Astrocyte (in vitro differentiated cells and primary cell): ENCODE data around the gene FYN. TPM values are rescaled to one million over a fixed set of nuclear protein-coding genes. Genes with fewer than 3 reads are reported as not detected.

Source experiments
- DNase-seq: peaks from one replicate; pipeline ENCODE4 v3.0.0-alpha.2; 2010; ENCODE audit warnings: low read depth
- FAIRE-seq: peaks from 2 replicates; lab custom pipeline; 2011; peaks lifted over from hg19 to GRCh38; lab: Jason Lieb, UNC
- H2AFZ ChIP-seq: 2 replicates; pipeline ENCODE4 v1.6.0; 2012; ENCODE audit warnings: low read depth, low read length, inconsistent platforms
- H3K27ac ChIP-seq: 2 replicates; pipeline ENCODE4 v1.5.1; 2011; ENCODE audit warnings: low read depth, low read length, inconsistent platforms
- H3K27me3 ChIP-seq: 2 replicates; pipeline ENCODE4 v1.6.0; 2011; ENCODE audit warnings: low read length, inconsistent platforms; ENCODE audit not compliant: insufficient read depth
- H3K36me3 ChIP-seq: 2 replicates; pipeline ENCODE4 v1.5.1; 2011; ENCODE audit warnings: low read length, inconsistent platforms; ENCODE audit not compliant: insufficient read depth
- H3K4me1 ChIP-seq: 2 replicates; pipeline ENCODE4 v1.5.1; 2011; ENCODE audit warnings: low read length, inconsistent platforms; ENCODE audit not compliant: insufficient read depth
- H3K4me2 ChIP-seq: 2 replicates; pipeline ENCODE4 v1.6.0; 2012; ENCODE audit warnings: low read length, inconsistent platforms
- H3K4me3 ChIP-seq: 2 replicates; pipeline ENCODE4 v1.5.1; 2011; ENCODE audit warnings: low read depth, mild to moderate bottlenecking, low read length, inconsistent platforms; ENCODE audit not compliant: insufficient read depth
- H3K79me2 ChIP-seq: 2 replicates; pipeline ENCODE4 v1.6.0; 2012; ENCODE audit warnings: mild to moderate bottlenecking, low read length, inconsistent platforms; ENCODE audit not compliant: insufficient read depth
- H3K9ac ChIP-seq: 2 replicates; pipeline ENCODE4 v1.6.0; 2012; ENCODE audit warnings: mild to moderate bottlenecking, low read length, inconsistent platforms
- H3K9me3 ChIP-seq: 2 replicates; pipeline ENCODE4 v1.5.1; 2012; ENCODE audit warnings: low read depth, mild to moderate bottlenecking, low read length, inconsistent platforms; ENCODE audit not compliant: insufficient read depth
- H4K20me1 ChIP-seq: 2 replicates; pipeline ENCODE4 v1.6.0; 2012; ENCODE audit warnings: low read length, inconsistent platforms; ENCODE audit not compliant: insufficient read depth
- H3K27ac Mint-ChIP-seq: one replicate; pipeline ENCODE4 v1.8.0; 2021; ENCODE audit warnings: mild to moderate bottlenecking, mixed read lengths; ENCODE audit not compliant: unreplicated experiment
- H3K27me3 Mint-ChIP-seq: one replicate; pipeline ENCODE4 v1.8.0; 2021; ENCODE audit warnings: low read depth, mixed read lengths; ENCODE audit not compliant: unreplicated experiment
- H3K36me3 Mint-ChIP-seq: one replicate; pipeline ENCODE4 v1.8.0; 2021; ENCODE audit warnings: low read depth, mixed read lengths; ENCODE audit not compliant: unreplicated experiment
- H3K4me1 Mint-ChIP-seq: one replicate; pipeline ENCODE4 v1.8.0; 2021; ENCODE audit warnings: low read depth, mixed read lengths; ENCODE audit not compliant: unreplicated experiment
- H3K4me3 Mint-ChIP-seq: one replicate; pipeline ENCODE4 v1.8.0; 2021; ENCODE audit warnings: mild to moderate bottlenecking, moderate library complexity, mixed read lengths; ENCODE audit not compliant: unreplicated experiment
- H3K9me3 Mint-ChIP-seq: one replicate; pipeline ENCODE4 v1.8.0; 2021; ENCODE audit warnings: mild to moderate bottlenecking, mixed read lengths; ENCODE audit not compliant: unreplicated experiment
- EZH2 ChIP-seq: IDR thresholded peaks from 2 replicates; pipeline ENCODE4 v1.6.1; 2012; ENCODE audit warnings: mild to moderate bottlenecking, low read length, inconsistent platforms; ENCODE audit not compliant: insufficient read depth
- total RNA-seq: library from RNA; stranded (reverse); gene quantifications from 2 replicates; pipeline ENCODE4 v1.2.1, GENCODE V29; 2021
- TF ChIP-seq, protein P1 (sequence below): IDR thresholded peaks from 2 replicates; pipeline ENCODE4 v1.5.1; 2011; ENCODE audit warnings: low read depth, mild to moderate bottlenecking, inconsistent platforms, low read length, moderate library complexity; ENCODE audit not compliant: insufficient read depth

FYN gene
- total RNA-seq, 1 donor from 2014 or later, result 167 TPM

GRCh38 chr6:111792914-111793700 is 80.1 kb downstream of the FYN start:
- no peaks in the 10 kb centered on the region for H3K27me3 Mint-ChIP-seq
- no peaks in the 10 kb centered on the region for H3K9me3 Mint-ChIP-seq
- H3K4me1 ChIP-seq, result peaks cover 4% of the 10 kb centered on the region
- peaks cover 16% of the 10 kb centered on the region for H4K20me1 ChIP-seq
- H3K36me3 ChIP-seq, result no peaks in the 10 kb centered on the region
- H3K27me3 ChIP-seq, result no peaks in the 10 kb centered on the region
- no peak overlapping the region for H3K4me2 ChIP-seq
- H3K4me3 Mint-ChIP-seq, result no peak overlapping the region
- no peak overlapping the region for H3K4me3 ChIP-seq
- H3K4me1 Mint-ChIP-seq, result peaks cover 43% of the 10 kb centered on the region
- H3K27ac Mint-ChIP-seq, result peak overlapping the region; percentile 76
- H3K9ac ChIP-seq, result no peak overlapping the region
- no peaks in the 10 kb centered on the region for H3K9me3 ChIP-seq
- H3K79me2 ChIP-seq, result peaks cover 76% of the 10 kb centered on the region
- H3K36me3 Mint-ChIP-seq, result no peaks in the 10 kb centered on the region
- FAIRE-seq (no peak), DNase-seq (no peak)
- H2AFZ ChIP-seq, result no peak overlapping the region
- TF ChIP-seq EZH2, result no peak
- TF ChIP-seq, protein P1, sequence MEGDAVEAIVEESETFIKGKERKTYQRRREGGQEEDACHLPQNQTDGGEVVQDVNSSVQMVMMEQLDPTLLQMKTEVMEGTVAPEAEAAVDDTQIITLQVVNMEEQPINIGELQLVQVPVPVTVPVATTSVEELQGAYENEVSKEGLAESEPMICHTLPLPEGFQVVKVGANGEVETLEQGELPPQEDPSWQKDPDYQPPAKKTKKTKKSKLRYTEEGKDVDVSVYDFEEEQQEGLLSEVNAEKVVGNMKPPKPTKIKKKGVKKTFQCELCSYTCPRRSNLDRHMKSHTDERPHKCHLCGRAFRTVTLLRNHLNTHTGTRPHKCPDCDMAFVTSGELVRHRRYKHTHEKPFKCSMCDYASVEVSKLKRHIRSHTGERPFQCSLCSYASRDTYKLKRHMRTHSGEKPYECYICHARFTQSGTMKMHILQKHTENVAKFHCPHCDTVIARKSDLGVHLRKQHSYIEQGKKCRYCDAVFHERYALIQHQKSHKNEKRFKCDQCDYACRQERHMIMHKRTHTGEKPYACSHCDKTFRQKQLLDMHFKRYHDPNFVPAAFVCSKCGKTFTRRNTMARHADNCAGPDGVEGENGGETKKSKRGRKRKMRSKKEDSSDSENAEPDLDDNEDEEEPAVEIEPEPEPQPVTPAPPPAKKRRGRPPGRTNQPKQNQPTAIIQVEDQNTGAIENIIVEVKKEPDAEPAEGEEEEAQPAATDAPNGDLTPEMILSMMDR, result no peak
- no peak overlapping the region for H3K27ac ChIP-seq

GRCh38 chr6:111792241-111792640 is 81.0 kb downstream of the FYN start:
- Histone ChIP-seq H3K9ac (no peak overlapping the region), H3K36me3 (no peaks in the 10 kb centered on the region), H3K79me2 (peaks cover 81% of the 10 kb centered on the region), H3K27me3 (no peaks in the 10 kb centered on the region), H3K4me1 (peaks cover 3% of the 10 kb centered on the region), H2AFZ (no peak overlapping the region), H3K4me2 (no peak overlapping the region), H4K20me1 (peaks cover 22% of the 10 kb centered on the region), H3K4me3 (no peak overlapping the region), H3K27ac (no peak overlapping the region), H3K9me3 (no peaks in the 10 kb centered on the region)
- no peak for DNase-seq
- H3K27me3 Mint-ChIP-seq, result no peaks in the 10 kb centered on the region
- H3K36me3 Mint-ChIP-seq, result no peaks in the 10 kb centered on the region
- H3K9me3 Mint-ChIP-seq, result no peaks in the 10 kb centered on the region
- H3K27ac Mint-ChIP-seq, result no peak overlapping the region
- TF ChIP-seq, protein P1, result no peak
- TF ChIP-seq EZH2, result no peak
- peaks cover 44% of the 10 kb centered on the region for H3K4me1 Mint-ChIP-seq
- no peak overlapping the region for H3K4me3 Mint-ChIP-seq
- FAIRE-seq, result peak; percentile 29

GRCh38 chr6:111791415-111791814 is 81.8 kb downstream of the FYN start:
- Mint-ChIP-seq H3K36me3 (no peaks in the 10 kb centered on the region), H3K27me3 (no peaks in the 10 kb centered on the region), H3K4me3 (no peak overlapping the region), H3K4me1 (peaks cover 47% of the 10 kb centered on the region), H3K27ac (peak overlapping the region; percentile 42), H3K9me3 (no peaks in the 10 kb centered on the region)
- Histone ChIP-seq H3K4me2 (peak overlapping the region; percentile 23), H3K36me3 (no peaks in the 10 kb centered on the region), H2AFZ (no peak overlapping the region), H4K20me1 (peaks cover 22% of the 10 kb centered on the region), H3K9me3 (no peaks in the 10 kb centered on the region), H3K4me1 (peaks cover 3% of the 10 kb centered on the region), H3K27me3 (no peaks in the 10 kb centered on the region), H3K9ac (no peak overlapping the region), H3K79me2 (peaks cover 78% of the 10 kb centered on the region), H3K4me3 (no peak overlapping the region), H3K27ac (no peak overlapping the region)
- DNase-seq, result peak; percentile 73
- TF ChIP-seq EZH2, result no peak
- TF ChIP-seq, protein P1, result no peak
- FAIRE-seq, result peak; percentile 45
